ENCODE data around the gene XPR1.

XPR1 gene

GRCh38 chr1:180672105-180672504 is 40.3 kb downstream of the XPR1 start:
- H3K4me1 ChIP-seq (ENCODE audit: insufficient read depth, low read length, poor library complexity, severe bottlenecking), result peaks cover 4% of the 10 kb centered on the region
- H3K79me2 ChIP-seq (ENCODE audit: insufficient read depth, low read length), result peaks cover 4% of the 10 kb centered on the region; the same call in 1 of the 2 replicates
- peaks cover 11% of the 10 kb centered on the region for H3K9me3 ChIP-seq (ENCODE audit: insufficient read depth, low read depth, low read length)
- H3K27me3 ChIP-seq (ENCODE audit: insufficient read depth, low read length, poor library complexity, severe bottlenecking), result no peaks in the 10 kb centered on the region
- TF ChIP-seq, protein P1, sequence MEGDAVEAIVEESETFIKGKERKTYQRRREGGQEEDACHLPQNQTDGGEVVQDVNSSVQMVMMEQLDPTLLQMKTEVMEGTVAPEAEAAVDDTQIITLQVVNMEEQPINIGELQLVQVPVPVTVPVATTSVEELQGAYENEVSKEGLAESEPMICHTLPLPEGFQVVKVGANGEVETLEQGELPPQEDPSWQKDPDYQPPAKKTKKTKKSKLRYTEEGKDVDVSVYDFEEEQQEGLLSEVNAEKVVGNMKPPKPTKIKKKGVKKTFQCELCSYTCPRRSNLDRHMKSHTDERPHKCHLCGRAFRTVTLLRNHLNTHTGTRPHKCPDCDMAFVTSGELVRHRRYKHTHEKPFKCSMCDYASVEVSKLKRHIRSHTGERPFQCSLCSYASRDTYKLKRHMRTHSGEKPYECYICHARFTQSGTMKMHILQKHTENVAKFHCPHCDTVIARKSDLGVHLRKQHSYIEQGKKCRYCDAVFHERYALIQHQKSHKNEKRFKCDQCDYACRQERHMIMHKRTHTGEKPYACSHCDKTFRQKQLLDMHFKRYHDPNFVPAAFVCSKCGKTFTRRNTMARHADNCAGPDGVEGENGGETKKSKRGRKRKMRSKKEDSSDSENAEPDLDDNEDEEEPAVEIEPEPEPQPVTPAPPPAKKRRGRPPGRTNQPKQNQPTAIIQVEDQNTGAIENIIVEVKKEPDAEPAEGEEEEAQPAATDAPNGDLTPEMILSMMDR (conservative IDR thresholded peaks at IDR 0.05; ENCODE audit: low read length), result no peak
- TF ChIP-seq EZH2phosphoT487 (IDR thresholded peaks at IDR 0.05; ENCODE audit: borderline replicate concordance), result no peak
- H3F3A ChIP-seq (ENCODE audit: low read depth), result no peaks in the 10 kb centered on the region
- no peak overlapping the region for H3K9ac ChIP-seq (ENCODE audit: low read depth, low read length, poor library complexity, severe bottlenecking)
- no peak overlapping the region for H2AFZ ChIP-seq (ENCODE audit: low read length)
- H3K4me3 ChIP-seq (ENCODE audit: low read length, poor library complexity, severe bottlenecking), result no peak overlapping the region
- no peaks in the 10 kb centered on the region for H4K20me1 ChIP-seq (ENCODE audit: insufficient read depth, low read length, poor library complexity, severe bottlenecking)
- H3K36me3 ChIP-seq (ENCODE audit: insufficient read depth, low read length), result no peaks in the 10 kb centered on the region
- H3K4me2 ChIP-seq (ENCODE audit: low read depth, low read length, poor library complexity, severe bottlenecking), result no peak overlapping the region
- no peaks in the 10 kb centered on the region for H3K9me2 ChIP-seq (replicated peaks; ENCODE audit: low read depth, low read length)

DNA sequence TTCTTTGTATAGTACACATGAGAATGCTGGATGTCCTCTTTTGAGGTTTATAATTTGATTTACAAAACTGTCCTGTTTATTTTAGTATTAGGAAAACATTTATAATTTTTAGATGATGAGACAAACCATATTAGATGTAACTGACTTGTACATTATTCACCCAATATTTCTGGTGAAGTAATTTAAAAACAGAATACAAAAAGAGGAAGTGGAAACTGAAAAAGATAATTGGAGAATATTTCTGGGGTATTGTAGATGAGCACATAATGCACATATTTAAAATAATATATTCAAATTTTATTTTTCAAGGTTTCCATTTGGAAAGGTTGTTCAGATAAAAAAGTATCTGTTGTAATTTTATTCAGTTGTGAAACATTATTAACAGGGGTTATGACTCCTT is 40.7 kb downstream of the XPR1 start:
- Histone ChIP-seq H3K36me3 (ENCODE audit: insufficient read depth, low read length) (no peaks in the 10 kb centered on the region), H3K27me3 (ENCODE audit: insufficient read depth, low read length, poor library complexity, severe bottlenecking) (no peaks in the 10 kb centered on the region), H3K9me3 (ENCODE audit: insufficient read depth, low read depth, low read length) (peaks cover 11% of the 10 kb centered on the region), H3F3A (ENCODE audit: low read depth) (no peaks in the 10 kb centered on the region), H2AFZ (ENCODE audit: low read length) (no peak overlapping the region), H3K79me2 (ENCODE audit: insufficient read depth, low read length) (peaks cover 8% of the 10 kb centered on the region; the same call in 1 of the 2 replicates), H3K4me2 (ENCODE audit: low read depth, low read length, poor library complexity, severe bottlenecking) (no peak overlapping the region), H3K4me3 (ENCODE audit: low read length, poor library complexity, severe bottlenecking) (no peak overlapping the region), H3K4me1 (ENCODE audit: insufficient read depth, low read length, poor library complexity, severe bottlenecking) (peaks cover 4% of the 10 kb centered on the region), H3K9ac (ENCODE audit: low read depth, low read length, poor library complexity, severe bottlenecking) (no peak overlapping the region), H4K20me1 (ENCODE audit: insufficient read depth, low read length, poor library complexity, severe bottlenecking) (no peaks in the 10 kb centered on the region), H3K9me2 (replicated peaks; ENCODE audit: low read depth, low read length) (no peaks in the 10 kb centered on the region)
- no peak for TF ChIP-seq EZH2phosphoT487 (IDR thresholded peaks at IDR 0.05; ENCODE audit: borderline replicate concordance)
- TF ChIP-seq, protein P1 (conservative IDR thresholded peaks at IDR 0.05; ENCODE audit: low read length), result no peak

- Histone ChIP-seq H2AFZ (ENCODE audit: low read length) (no peak overlapping the region), H3K27me3 (ENCODE audit: insufficient read depth, low read length, poor library complexity, severe bottlenecking) (no peaks in the 10 kb centered on the region), H3K4me2 (ENCODE audit: low read depth, low read length, poor library complexity, severe bottlenecking) (no peak overlapping the region), H3K36me3 (ENCODE audit: insufficient read depth, low read length) (no peaks in the 10 kb centered on the region), H3K4me1 (ENCODE audit: insufficient read depth, low read length, poor library complexity, severe bottlenecking) (peaks cover 4% of the 10 kb centered on the region), H3K4me3 (ENCODE audit: low read length, poor library complexity, severe bottlenecking) (no peak overlapping the region), H3K9me2 (replicated peaks; ENCODE audit: low read depth, low read length) (no peaks in the 10 kb centered on the region), H3K9ac (ENCODE audit: low read depth, low read length, poor library complexity, severe bottlenecking) (no peak overlapping the region), H3K79me2 (ENCODE audit: insufficient read depth, low read length) (peaks cover 8% of the 10 kb centered on the region; the same call in 1 of the 2 replicates), H3F3A (ENCODE audit: low read depth) (no peaks in the 10 kb centered on the region), H4K20me1 (ENCODE audit: insufficient read depth, low read length, poor library complexity, severe bottlenecking) (no peaks in the 10 kb centered on the region), H3K9me3 (ENCODE audit: insufficient read depth, low read depth, low read length) (peaks cover 11% of the 10 kb centered on the region)
- TF ChIP-seq, protein P1 (conservative IDR thresholded peaks at IDR 0.05; ENCODE audit: low read length), result no peak
- TF ChIP-seq EZH2phosphoT487 (IDR thresholded peaks at IDR 0.05; ENCODE audit: borderline replicate concordance), result no peak
These were observed 43.0 kb downstream of the XPR1 start for GRCh38 chr1:180674603-180675530.

All from Loucy (cell line).